Transverse colon (tissue), 4 donors: ENCODE results near the gene DDI2. TPM values are rescaled to one million over a fixed set of nuclear protein-coding genes. Genes with fewer than 3 reads are reported as not detected.
A peak's percentile ranks its signal among the peaks of the same experiment; 100 is the strongest.

Source experiments
- DNase-seq: peaks from one replicate; pipeline ENCODE4 v3.0.0-alpha.2; 2019
- H3K27ac ChIP-seq, 4 donors: fragments of 200-600 bp; sonication (generic); 2 replicates each; pipeline ENCODE4 v1.5.1; 2016 to 2018; ENCODE audit warnings: inconsistent platforms in 4 of 4
- H3K27me3 ChIP-seq: fragments of 200-600 bp; sonication (generic); 2 replicates; pipeline ENCODE4 v1.5.1; 2017; ENCODE audit warnings: inconsistent platforms
- H3K36me3 ChIP-seq, 4 donors: fragments of 200-600 bp; sonication (generic); 2 replicates each; pipeline ENCODE4 v1.5.1; 2017 to 2019; ENCODE audit warnings: inconsistent platforms in 4 of 4
- H3K4me1 ChIP-seq, 4 donors: fragments of 200-600 bp; sonication (generic); 2 replicates each; pipeline ENCODE4 v1.5.1; 2017 to 2020; ENCODE audit warnings: inconsistent platforms in 4 of 4
- H3K4me3 ChIP-seq, 4 donors: fragments of 200-600 bp; sonication (generic); 1 replicate in 1 of 4; 2 replicates in 3 of 4; pipeline versions ENCODE4 v1.5.1 to v1.6.1; 2017 to 2019; ENCODE audit warnings: inconsistent platforms in 4 of 4
- H3K9me3 ChIP-seq, 2 donors: fragments of 200-600 bp; sonication (generic); 2 replicates each; pipeline ENCODE4 v1.5.1; 2017 to 2019; ENCODE audit warnings: inconsistent platforms in 2 of 2
- EP300 ChIP-seq: sonication (generic); formaldehyde crosslinking; IDR thresholded peaks from one replicate; pipeline ENCODE4 v1.6.1; 2017; ENCODE audit warnings: antibody characterized with exemption, low read depth
- POLR2A ChIP-seq: fragments of 450-650 bp; IDR thresholded peaks from one replicate; pipeline ENCODE4 v1.6.1; 2016; ENCODE audit warnings: antibody characterized with exemption, mild to moderate bottlenecking, moderate library complexity
- POLR2AphosphoS5 ChIP-seq, 3 donors: sonication (generic); formaldehyde crosslinking; IDR thresholded peaks; one replicate each; pipeline ENCODE4 v1.6.1; 2016; ENCODE audit warnings: antibody characterized with exemption in 3 of 3
- WGBS, 2 donors: methylation state at CpG; one replicate each; pipeline ENCODE4 v1.1.5; 2018; ENCODE audit warnings: low coverage in 1 of 2; 5-methylcytosine and 5-hydroxymethylcytosine counted together
- in situ Hi-C, 4 donors: fragments of 200-750 bp; cut with MboI; loops; one replicate each; pipeline versions ENCODE4 v1.15.0 to v1.15.1; 2017; ENCODE audit warnings: low sequenced_read_pairs in 3 of 4, low pct_ligation_motif_present in 1 of 4, low pct_unique_long_range_greater_than_20kb in 1 of 4
- intact Hi-C: fragments of 100-400 bp; cut with DNase I; formaldehyde crosslinking; loops from one replicate; pipeline ENCODE4 v1.15.1; 2023; ENCODE audit warnings: low total_unique reads
- total RNA-seq, 4 donors: library from RNA; depleted of rRNA; stranded (reverse); fragments of >200 nt; gene quantifications; one replicate each; pipeline ENCODE4 v1.1.0, GENCODE V29; 2016
- TF ChIP-seq, protein P1 (sequence below), 5 experiments: fragments of 200-600 bp in 3 of 5; fragments of 450-650 bp in 2 of 5; sonication (generic) in 3 of 5; IDR thresholded peaks; 1 replicate in 2 of 5; 2 replicates in 3 of 5; pipeline ENCODE4 v1.5.1; 2016 to 2017; ENCODE audit warnings: antibody characterized with exemption in 5 of 5, inconsistent platforms in 3 of 5, mild to moderate bottlenecking in 2 of 5, moderate library complexity in 1 of 5

DDI2 gene
- total RNA-seq, 4 donors from 2014 or later: 28.1 to 95.4 (median 42.9) TPM

DNA sequence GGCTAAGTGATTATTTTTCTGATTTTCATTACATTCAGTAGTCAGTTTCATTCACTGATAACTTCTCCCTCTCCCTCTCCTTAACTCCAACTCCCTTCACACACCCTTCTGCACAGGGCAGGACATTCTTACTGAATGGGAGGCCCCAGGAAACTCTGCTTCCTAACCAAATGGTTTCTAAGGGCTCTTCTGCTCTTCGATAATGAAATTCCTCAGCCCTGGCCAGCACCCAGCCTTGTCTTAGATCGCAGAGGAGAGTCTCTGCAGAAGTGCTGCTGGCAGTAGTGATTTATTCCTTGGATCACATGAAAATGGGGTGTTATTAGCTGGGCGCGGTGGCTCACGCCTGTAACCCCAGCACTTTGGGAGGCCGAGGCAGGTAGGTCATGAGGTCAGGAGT, 83.2 kb downstream of the DDI2 start:
- Histone ChIP-seq H3K4me1 (peaks cover 11 to 53% (median 26%) of the 10 kb centered on the region in 4 donors), H3K9me3 (no peaks in the 10 kb centered on the region), H3K36me3 (no peaks in the 10 kb centered on the region), H3K27ac (peak overlapping the region in 1 of 4 donors; percentile 14), H3K4me3 (no peak overlapping the region), H3K27me3 (no peaks in the 10 kb centered on the region)
- intact Hi-C loops: no loop called here
- DNase-seq: no peak
- in situ Hi-C loops: no loop called here
- WGBS, 2 donors: 72% methylated on average over 6 of the region's 6 CpGs; no CpG with 5 or more reads in 1 of the 2 donors
- TF ChIP-seq, protein P1, sequence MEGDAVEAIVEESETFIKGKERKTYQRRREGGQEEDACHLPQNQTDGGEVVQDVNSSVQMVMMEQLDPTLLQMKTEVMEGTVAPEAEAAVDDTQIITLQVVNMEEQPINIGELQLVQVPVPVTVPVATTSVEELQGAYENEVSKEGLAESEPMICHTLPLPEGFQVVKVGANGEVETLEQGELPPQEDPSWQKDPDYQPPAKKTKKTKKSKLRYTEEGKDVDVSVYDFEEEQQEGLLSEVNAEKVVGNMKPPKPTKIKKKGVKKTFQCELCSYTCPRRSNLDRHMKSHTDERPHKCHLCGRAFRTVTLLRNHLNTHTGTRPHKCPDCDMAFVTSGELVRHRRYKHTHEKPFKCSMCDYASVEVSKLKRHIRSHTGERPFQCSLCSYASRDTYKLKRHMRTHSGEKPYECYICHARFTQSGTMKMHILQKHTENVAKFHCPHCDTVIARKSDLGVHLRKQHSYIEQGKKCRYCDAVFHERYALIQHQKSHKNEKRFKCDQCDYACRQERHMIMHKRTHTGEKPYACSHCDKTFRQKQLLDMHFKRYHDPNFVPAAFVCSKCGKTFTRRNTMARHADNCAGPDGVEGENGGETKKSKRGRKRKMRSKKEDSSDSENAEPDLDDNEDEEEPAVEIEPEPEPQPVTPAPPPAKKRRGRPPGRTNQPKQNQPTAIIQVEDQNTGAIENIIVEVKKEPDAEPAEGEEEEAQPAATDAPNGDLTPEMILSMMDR (IDR thresholded peaks at IDR 0.05): no peak
- no peak for TF ChIP-seq POLR2A
- TF ChIP-seq EP300: no peak
- TF ChIP-seq POLR2AphosphoS5 (IDR thresholded peaks at IDR 0.05): no peak

GRCh38 chr1:15701784-15702183, 84.5 kb downstream of the DDI2 start:
- peaks cover 11 to 51% (median 26%) of the 10 kb centered on the region in 4 donors for H3K4me1 ChIP-seq
- H3K27me3 ChIP-seq: no peaks in the 10 kb centered on the region
- no peaks in the 10 kb centered on the region for H3K9me3 ChIP-seq
- intact Hi-C loops (no loop called here), in situ Hi-C loops (no loop called here)
- 93% methylated on average over 2 to 8 of the region's 8 CpGs for WGBS, 2 donors
- no peaks in the 10 kb centered on the region for H3K36me3 ChIP-seq
- peak overlapping the region in 1 of 4 donors; percentile 85 for H3K27ac ChIP-seq
- no peak for DNase-seq
- no peak overlapping the region for H3K4me3 ChIP-seq
- TF ChIP-seq EP300 (no peak), POLR2A (no peak), POLR2AphosphoS5 (IDR thresholded peaks at IDR 0.05) (no peak)
- TF ChIP-seq, protein P1 (IDR thresholded peaks at IDR 0.05): no peak

- intact Hi-C loops (no loop called here), in situ Hi-C loops (no loop called here)
- DNase-seq: peak; percentile 41
- WGBS, 2 donors: 57 to 60% methylated on average over 9 to 19 of the region's 19 CpGs
- peaks cover 11 to 51% (median 25%) of the 10 kb centered on the region in 4 donors for H3K4me1 ChIP-seq
- peak overlapping the region; percentile 80 to 85 (median 84) for H3K27ac ChIP-seq
- no peaks in the 10 kb centered on the region for H3K9me3 ChIP-seq
- no peak overlapping the region for H3K4me3 ChIP-seq
- H3K36me3 ChIP-seq: no peaks in the 10 kb centered on the region
- TF ChIP-seq POLR2AphosphoS5 (IDR thresholded peaks at IDR 0.05): no peak
- TF ChIP-seq, protein P1 (IDR thresholded peaks at IDR 0.05): peak in 3 of 5 experiments; percentile 18 to 23 (median 20)
- no peaks in the 10 kb centered on the region for H3K27me3 ChIP-seq
Measured at GRCh38 chr1:15702722-15703550, 85.7 kb downstream of the DDI2 start.

GRCh38 chr1:15703562-15703961, 86.3 kb downstream of the DDI2 start:
- Histone ChIP-seq H3K9me3 (no peaks in the 10 kb centered on the region), H3K4me3 (peak overlapping the region in 1 of 4 donors; percentile 8), H3K36me3 (no peaks in the 10 kb centered on the region), H3K27me3 (no peaks in the 10 kb centered on the region), H3K4me1 (peaks cover 11 to 48% (median 24%) of the 10 kb centered on the region in 4 donors), H3K27ac (peak overlapping the region; percentile 80 to 85 (median 84))
- in situ Hi-C loops: no loop called here
- 54% methylated on average over 9 of the region's 9 CpGs; no CpG with 5 or more reads in 1 of the 2 donors for WGBS, 2 donors
- DNase-seq: peak; percentile 49
- TF ChIP-seq EP300 (peak; percentile 21), POLR2AphosphoS5 (IDR thresholded peaks at IDR 0.05) (peak; percentile 37 to 71 (median 53)), POLR2A (peak; percentile 9)
- TF ChIP-seq, protein P1 (IDR thresholded peaks at IDR 0.05): no peak
- intact Hi-C loops: no loop called here
